IgD-negative memory B cell (primary cell): ENCODE results near the gene RAPGEF3. TPM values are rescaled to one million over a fixed set of nuclear protein-coding genes. Genes with fewer than 3 reads are reported as not detected.

Source experiments
- H3K27ac Mint-ChIP-seq, 3 donors: one replicate each; pipeline ENCODE4 v1.8.0; 2020 to 2022; ENCODE audit warnings: mild to moderate bottlenecking in 3 of 3, mixed read lengths in 3 of 3, moderate library complexity in 1 of 3
- H3K27me3 Mint-ChIP-seq: one replicate; pipeline ENCODE4 v1.8.0; 2021; ENCODE audit warnings: mixed read lengths
- H3K36me3 Mint-ChIP-seq: one replicate; pipeline ENCODE4 v1.8.0; 2020; ENCODE audit warnings: mild to moderate bottlenecking, mixed read lengths
- H3K4me1 Mint-ChIP-seq, 3 donors: one replicate each; pipeline ENCODE4 v1.8.0; 2020 to 2022; ENCODE audit warnings: mixed read lengths in 3 of 3, mild to moderate bottlenecking in 1 of 3
- H3K4me3 Mint-ChIP-seq, 4 donors: one replicate each; pipeline ENCODE4 v1.8.0; 2020 to 2022; ENCODE audit warnings: mild to moderate bottlenecking in 4 of 4, mixed read lengths in 4 of 4, moderate library complexity in 3 of 4
- H3K9me3 Mint-ChIP-seq, 3 donors: one replicate each; pipeline ENCODE4 v1.8.0; 2020 to 2021; ENCODE audit warnings: mixed read lengths in 3 of 3, mild to moderate bottlenecking in 1 of 3
- polyA plus RNA-seq: library from polyadenylated mRNA; unstranded; fragments of 300-500 nt; fragmentation: Illumina TruSeq; gene quantifications from one replicate; pipeline ENCODE4 v1.2.3, GENCODE V29; 2021

Gene RAPGEF3
- polyA plus RNA-seq, 1 donor from 2014 or later = 0.26 TPM

DNA sequence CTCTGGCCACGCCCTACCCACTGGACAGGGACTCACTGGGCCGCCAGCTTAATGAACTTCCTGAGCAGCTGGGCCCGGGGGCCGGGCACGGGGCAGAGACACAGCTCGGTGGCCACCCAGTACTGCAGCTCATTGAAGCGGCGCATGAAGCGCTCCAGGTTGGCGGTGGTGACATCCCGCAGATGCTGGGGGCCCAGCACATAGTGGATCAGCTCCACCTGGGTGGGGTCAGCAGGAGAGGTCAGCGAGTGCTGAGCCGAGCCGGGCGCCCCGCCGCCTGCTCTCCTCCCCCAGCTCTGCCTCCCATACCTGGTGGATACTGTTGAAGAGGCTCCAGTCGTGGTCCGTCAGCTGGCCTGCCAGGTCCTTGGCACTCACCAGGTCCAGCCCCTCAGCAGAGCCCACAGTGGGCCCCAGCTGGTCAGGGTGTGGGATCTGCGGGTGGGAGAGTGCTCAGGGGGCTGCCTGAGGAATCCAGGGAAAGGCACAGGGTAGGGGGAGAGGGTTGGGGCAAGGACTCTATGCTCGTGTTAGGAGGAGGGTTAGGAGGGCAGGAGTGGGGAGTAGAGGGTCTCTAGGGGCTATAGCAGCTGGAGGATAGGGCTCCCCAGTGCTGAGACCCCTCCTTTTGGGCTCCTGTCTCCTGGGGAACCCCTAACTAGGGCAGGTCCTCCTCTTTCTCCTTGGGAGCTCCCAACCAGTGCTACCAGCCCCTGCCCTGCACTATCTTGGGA, 17.9 kb downstream of the RAPGEF3 start:
- peaks cover 29 to 34% (median 33%) of the 10 kb centered on the region in 3 donors for H3K4me1 Mint-ChIP-seq
- H3K27ac Mint-ChIP-seq = peak overlapping the region; percentile 76 to 89 (median 80)
- no peaks in the 10 kb centered on the region for H3K36me3 Mint-ChIP-seq
- peaks cover 4% of the 10 kb centered on the region for H3K27me3 Mint-ChIP-seq
- peak overlapping the region in 3 of 4 donors; percentile 63 to 86 (median 83) for H3K4me3 Mint-ChIP-seq
- H3K9me3 Mint-ChIP-seq = no peaks in the 10 kb centered on the region

DNA sequence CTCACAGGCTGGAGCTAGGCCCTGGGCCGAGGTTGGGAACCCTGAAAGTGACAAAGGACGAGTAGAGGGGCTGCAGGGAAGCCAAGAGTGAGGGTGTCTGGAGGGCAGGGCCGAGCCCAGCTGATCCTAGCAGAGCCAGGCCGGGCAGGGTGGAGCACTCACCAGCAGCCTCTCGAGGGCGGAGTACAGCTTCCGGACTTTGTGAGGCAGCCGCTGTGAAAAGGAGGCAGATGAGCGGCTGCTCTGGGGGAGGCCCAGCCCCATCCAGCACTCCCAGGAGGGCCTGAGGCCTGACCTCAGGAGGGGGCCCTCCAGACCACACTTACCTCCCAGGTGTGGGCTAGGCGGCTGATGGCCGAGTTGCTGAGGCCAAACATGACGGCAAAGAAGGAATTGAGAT, 18.7 kb downstream of the RAPGEF3 start:
- H3K4me1 Mint-ChIP-seq = peaks cover 27 to 34% (median 32%) of the 10 kb centered on the region in 3 donors
- peaks cover 4% of the 10 kb centered on the region for H3K27me3 Mint-ChIP-seq
- H3K4me3 Mint-ChIP-seq = peak overlapping the region; percentile 25 to 83 (median 58)
- no peaks in the 10 kb centered on the region for H3K9me3 Mint-ChIP-seq
- no peaks in the 10 kb centered on the region for H3K36me3 Mint-ChIP-seq
- peak overlapping the region; percentile 76 to 89 (median 80) for H3K27ac Mint-ChIP-seq

DNA sequence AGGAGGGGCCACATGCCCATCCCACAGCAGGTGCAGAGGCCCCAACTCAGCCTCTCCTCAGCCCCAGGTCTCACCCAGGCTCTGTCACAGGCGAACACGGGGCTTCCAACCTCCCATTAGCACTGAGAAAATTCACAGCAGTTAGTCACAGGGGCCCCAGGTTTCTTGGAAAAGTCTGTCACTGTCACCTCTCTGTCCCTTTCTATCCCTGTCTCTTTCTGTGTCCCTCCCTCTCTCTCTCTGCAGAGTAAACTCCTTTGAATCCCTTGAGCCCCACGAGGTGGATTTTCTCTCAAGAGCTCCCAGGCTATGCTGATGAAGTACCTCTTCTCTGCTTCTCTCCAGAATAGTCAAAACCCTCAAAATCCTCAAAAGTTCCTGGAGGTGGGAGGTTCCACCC, 19.4 kb downstream of the RAPGEF3 start:
- Mint-ChIP-seq H3K36me3 (no peaks in the 10 kb centered on the region), H3K27ac (peak overlapping the region in 1 of 3 donors; percentile 33), H3K27me3 (peaks cover 4% of the 10 kb centered on the region), H3K4me1 (peaks cover 27 to 34% (median 32%) of the 10 kb centered on the region in 3 donors), H3K9me3 (no peaks in the 10 kb centered on the region), H3K4me3 (peak overlapping the region in 2 of 4 donors; percentile 38 to 83)

DNA sequence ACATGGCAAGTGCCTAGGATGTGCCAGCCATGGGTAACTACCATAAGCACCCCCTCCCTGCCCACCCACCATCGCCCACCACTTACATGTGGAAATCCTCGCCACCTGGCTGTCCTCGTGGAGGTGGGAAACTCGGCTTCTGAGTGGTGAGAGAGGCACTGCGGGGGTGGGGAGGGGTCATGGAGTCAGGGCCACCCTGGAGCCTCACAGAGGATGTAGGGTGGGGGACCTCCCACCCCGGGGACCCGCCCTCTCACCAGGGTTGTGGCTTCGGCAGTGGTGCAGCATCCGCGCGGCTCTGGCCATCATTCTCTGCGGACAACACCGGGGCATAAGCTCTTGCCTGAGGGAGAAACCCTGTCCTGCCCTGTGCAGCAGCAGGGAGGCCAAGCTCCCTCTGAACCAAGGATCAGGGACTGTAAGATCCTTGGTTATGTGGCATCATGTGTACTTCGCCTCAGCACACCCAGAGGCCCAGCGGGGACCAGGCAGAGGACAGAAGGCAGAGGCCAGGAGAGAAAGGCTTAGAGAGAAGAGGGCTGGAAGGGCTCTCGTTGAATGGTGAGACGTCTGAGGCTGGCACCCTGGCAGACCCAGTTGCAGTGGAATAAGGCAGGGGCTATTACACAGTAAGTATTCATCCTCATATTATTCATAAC, 20.6 kb downstream of the RAPGEF3 start:
- peaks cover 21 to 25% (median 24%) of the 10 kb centered on the region in 3 donors for H3K4me1 Mint-ChIP-seq
- H3K36me3 Mint-ChIP-seq = no peaks in the 10 kb centered on the region
- H3K4me3 Mint-ChIP-seq = peak overlapping the region in 1 of 4 donors; percentile 22
- peaks cover 4% of the 10 kb centered on the region for H3K27me3 Mint-ChIP-seq
- H3K27ac Mint-ChIP-seq = peak overlapping the region in 1 of 3 donors; percentile 80
- H3K9me3 Mint-ChIP-seq = no peaks in the 10 kb centered on the region

DNA sequence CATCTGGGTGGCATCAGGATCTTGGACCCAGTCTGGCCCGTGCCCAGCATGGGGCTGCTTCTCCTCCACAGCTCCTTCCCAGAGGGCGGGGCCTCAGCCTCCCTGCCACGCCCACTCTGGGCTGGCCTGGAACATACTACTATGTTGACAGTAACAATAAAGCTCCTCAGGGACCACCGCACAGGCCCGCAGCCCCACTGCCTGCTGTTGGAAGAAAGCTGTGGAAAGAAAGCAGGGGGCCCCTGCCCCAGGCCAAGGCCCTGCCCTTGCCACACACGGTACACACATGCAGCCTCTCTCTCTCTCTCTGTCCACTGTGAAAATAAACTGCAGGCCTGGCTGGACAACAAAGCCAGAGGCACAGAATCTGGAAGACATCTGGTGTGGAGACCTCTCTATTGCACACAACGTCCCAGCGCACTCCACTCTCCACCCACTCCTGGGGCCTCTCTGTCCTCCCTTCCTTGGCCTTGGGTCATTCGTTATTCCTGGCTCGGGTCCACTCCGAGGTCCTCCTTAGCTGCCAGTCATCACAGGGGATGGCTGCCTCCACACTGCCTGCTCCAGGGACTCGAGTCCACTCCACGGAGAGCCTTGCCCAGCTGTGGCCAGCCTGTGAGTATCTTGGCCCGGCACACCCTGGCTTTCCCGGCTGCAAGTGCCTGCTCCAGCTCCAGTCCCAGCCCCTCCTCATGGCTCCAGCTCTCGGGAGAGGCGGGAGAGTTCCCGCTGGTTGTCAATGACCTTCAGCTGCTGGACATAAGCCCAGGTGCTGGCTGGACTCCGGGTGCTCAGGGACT, 21.6 kb downstream of the RAPGEF3 start:
- no peak overlapping the region for H3K4me3 Mint-ChIP-seq
- peaks cover 4% of the 10 kb centered on the region for H3K27me3 Mint-ChIP-seq
- no peaks in the 10 kb centered on the region for H3K36me3 Mint-ChIP-seq
- peak overlapping the region in 1 of 3 donors; percentile 50 for H3K27ac Mint-ChIP-seq
- peaks cover 21 to 23% (median 21%) of the 10 kb centered on the region in 3 donors for H3K4me1 Mint-ChIP-seq
- no peaks in the 10 kb centered on the region for H3K9me3 Mint-ChIP-seq

DNA sequence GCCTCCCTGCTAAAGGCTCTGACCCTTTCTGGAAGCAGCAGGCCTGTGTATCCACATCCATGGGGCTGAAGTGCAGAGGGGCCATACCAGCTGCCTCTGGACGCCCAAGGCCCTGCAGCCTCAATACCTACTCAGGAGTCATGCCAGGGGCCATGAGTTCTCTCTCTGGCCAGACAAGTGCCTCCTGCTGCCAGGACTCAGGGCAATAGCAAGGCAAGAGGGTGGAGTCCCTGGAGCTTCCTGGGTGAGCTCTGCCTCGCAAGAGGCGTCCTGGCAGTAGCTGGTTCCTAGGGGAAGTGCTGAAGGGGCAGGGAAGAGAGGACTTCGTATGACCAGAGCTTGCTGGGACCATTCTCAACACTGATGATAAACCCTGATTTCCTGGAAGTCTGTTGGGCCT, 22.5 kb downstream of the RAPGEF3 start:
- no peak overlapping the region for H3K4me3 Mint-ChIP-seq
- no peaks in the 10 kb centered on the region for H3K9me3 Mint-ChIP-seq
- peaks cover 2% of the 10 kb centered on the region for H3K27me3 Mint-ChIP-seq
- no peaks in the 10 kb centered on the region for H3K36me3 Mint-ChIP-seq
- no peak overlapping the region for H3K27ac Mint-ChIP-seq
- H3K4me1 Mint-ChIP-seq = peaks cover 16 to 17% (median 17%) of the 10 kb centered on the region in 3 donors

DNA sequence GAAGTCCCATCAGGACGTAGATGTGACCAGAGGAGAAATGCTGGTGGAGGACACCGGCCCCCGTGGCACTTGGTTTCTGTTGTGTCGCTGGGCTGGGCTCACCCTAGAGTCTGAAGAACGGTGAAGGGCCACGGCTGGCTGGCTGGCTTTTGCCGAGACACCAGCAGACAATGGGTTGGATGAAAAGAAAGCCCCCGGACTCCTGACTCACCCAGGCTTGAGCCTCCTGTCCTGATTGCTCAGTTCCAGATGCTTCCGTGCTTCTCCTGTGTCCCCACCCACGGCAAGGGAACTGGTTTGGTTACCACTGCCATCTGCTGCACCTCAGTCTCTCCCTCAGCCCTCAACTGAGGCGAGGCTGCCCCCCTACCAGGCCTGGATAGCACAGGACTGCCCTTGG, 23.0 kb downstream of the RAPGEF3 start:
- Mint-ChIP-seq H3K27ac (no peak overlapping the region), H3K4me1 (peaks cover 11 to 14% (median 12%) of the 10 kb centered on the region in 3 donors), H3K9me3 (no peaks in the 10 kb centered on the region), H3K27me3 (peaks cover 2% of the 10 kb centered on the region), H3K4me3 (no peak overlapping the region), H3K36me3 (no peaks in the 10 kb centered on the region)

DNA sequence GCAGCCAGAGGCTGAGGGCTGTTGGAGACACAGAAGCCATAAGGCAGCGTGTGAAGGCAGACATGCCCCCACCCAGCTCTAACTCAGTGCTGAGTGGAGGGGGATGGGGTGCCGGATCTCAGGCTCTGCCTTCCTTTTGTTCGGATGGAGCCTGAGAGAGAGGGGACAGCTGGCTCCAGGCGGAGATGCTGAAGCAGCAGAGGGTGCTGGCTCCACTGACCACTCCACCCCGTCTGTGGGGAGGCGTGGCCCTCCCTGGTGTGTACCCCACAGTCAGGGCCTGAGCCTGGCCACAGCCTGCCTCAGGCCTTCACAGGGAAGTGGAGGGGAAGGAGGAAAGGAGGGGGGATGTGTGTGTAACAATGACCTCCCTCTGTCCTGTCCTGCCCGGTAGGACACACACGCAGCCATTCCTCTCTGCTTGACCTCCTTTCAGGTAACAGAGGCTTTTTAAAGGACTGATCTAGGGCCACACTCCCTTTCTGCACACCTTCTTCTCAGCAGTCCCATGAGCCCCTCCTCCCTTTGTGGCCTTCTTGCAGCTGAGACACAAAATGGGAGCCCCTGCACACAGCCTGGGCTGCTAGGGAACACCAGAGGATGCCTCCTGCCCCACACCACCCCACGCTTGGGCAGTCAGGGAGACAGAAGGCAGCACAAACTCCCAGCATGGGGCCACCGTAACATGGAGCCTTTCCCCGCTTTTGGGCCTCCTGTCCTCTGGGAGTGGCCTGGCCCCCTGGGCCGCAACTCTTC, 23.8 kb downstream of the RAPGEF3 start:
- no peaks in the 10 kb centered on the region for H3K36me3 Mint-ChIP-seq
- H3K4me1 Mint-ChIP-seq = peaks cover 5 to 9% (median 9%) of the 10 kb centered on the region in 3 donors
- H3K27ac Mint-ChIP-seq = no peak overlapping the region
- no peaks in the 10 kb centered on the region for H3K9me3 Mint-ChIP-seq
- H3K27me3 Mint-ChIP-seq = peaks cover 2% of the 10 kb centered on the region
- H3K4me3 Mint-ChIP-seq = no peak overlapping the region

DNA sequence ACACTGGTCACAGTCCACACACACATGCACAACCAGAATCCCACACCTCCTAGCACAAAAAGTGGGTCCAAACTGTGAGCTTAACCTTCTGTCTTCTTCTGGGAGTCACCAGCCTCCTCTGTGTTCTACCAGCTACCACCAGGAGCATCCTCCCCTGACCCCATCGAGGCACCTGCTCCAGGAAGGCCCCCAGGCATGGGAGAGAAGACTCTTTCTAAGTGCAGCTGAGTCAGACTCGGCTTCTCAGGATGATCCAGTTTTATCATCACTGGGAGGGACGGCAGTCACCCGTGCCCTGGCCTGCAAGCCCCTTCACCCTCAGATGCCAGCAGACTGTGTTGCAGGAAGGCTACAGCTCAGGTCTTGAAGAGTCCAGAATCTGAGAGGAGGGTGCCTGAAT, 25.5 kb downstream of the RAPGEF3 start:
- no peaks in the 10 kb centered on the region for H3K36me3 Mint-ChIP-seq
- no peak overlapping the region for H3K27ac Mint-ChIP-seq
- peaks cover 2% of the 10 kb centered on the region for H3K27me3 Mint-ChIP-seq
- H3K4me1 Mint-ChIP-seq = no peaks in the 10 kb centered on the region
- no peaks in the 10 kb centered on the region for H3K9me3 Mint-ChIP-seq
- H3K4me3 Mint-ChIP-seq = no peak overlapping the region

DNA sequence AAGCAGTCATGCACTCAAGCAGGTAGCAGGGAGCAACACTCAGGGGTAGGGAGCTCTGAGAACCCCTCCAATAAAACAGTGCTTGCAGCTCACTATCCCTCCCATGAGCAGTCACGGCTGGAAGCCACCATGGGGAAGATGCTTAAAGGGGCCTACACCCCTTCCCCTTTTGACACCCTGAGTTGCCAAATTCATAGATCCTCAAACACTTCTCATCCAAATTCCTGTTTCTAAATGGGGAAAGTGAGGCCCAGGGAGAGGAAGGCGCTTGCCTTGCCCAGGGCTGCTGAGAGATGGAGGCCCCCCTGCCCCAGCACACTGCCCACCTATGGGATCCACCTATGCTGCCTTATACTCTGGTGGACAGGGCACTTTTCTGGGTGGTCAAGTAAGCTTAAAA, 26.2 kb downstream of the RAPGEF3 start:
- no peak overlapping the region for H3K27ac Mint-ChIP-seq
- no peaks in the 10 kb centered on the region for H3K4me1 Mint-ChIP-seq
- no peaks in the 10 kb centered on the region for H3K36me3 Mint-ChIP-seq
- H3K9me3 Mint-ChIP-seq = no peaks in the 10 kb centered on the region
- H3K4me3 Mint-ChIP-seq = no peak overlapping the region
- H3K27me3 Mint-ChIP-seq = peaks cover 2% of the 10 kb centered on the region

DNA sequence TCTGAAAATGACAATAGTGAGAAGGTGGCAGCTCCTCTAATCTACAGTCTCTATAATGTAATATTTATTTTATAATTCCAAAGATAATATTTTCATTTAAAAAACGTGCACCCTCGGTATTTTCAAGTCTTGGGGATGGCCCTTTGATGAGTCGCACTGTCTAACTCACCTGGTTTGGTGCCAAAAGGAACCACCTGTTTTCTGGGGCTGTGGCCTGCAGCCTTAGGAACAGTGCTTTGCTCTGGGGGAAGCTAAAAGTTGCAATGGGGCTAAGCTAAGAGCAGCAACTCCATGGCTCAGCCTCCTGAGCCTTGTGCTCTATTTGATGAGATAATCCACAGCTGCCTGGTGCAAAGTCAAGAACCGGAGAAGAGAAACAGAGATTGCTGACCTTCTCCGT, 27.0 kb downstream of the RAPGEF3 start:
- no peak overlapping the region for H3K4me3 Mint-ChIP-seq
- H3K27me3 Mint-ChIP-seq = no peaks in the 10 kb centered on the region
- peaks cover 2 to 6% (median 4%) of the 10 kb centered on the region in 3 donors for H3K4me1 Mint-ChIP-seq
- H3K9me3 Mint-ChIP-seq = no peaks in the 10 kb centered on the region
- H3K36me3 Mint-ChIP-seq = no peaks in the 10 kb centered on the region
- no peak overlapping the region for H3K27ac Mint-ChIP-seq

DNA sequence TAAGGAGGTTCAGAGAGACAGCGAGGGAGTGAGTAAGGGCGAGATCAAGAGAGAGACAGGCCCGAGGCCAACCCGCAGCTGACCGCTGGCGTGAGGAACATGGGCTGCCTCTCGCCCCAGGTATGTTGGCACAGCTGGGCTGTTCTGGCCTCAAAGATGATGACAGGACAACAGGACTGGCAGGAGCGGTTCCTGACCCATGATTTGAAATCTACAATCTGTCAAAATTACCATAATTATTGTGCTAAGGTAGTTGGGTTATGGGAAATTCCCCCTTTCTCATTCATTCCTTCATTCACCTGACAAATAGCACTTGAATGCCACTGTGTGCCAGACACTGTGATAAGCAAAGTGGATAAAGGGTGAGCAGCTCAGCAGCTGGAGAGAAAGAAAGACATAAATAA, 28.3 kb downstream of the RAPGEF3 start:
- Mint-ChIP-seq H3K9me3 (no peaks in the 10 kb centered on the region), H3K27me3 (no peaks in the 10 kb centered on the region), H3K4me1 (peaks cover 15 to 19% (median 16%) of the 10 kb centered on the region in 3 donors)

DNA sequence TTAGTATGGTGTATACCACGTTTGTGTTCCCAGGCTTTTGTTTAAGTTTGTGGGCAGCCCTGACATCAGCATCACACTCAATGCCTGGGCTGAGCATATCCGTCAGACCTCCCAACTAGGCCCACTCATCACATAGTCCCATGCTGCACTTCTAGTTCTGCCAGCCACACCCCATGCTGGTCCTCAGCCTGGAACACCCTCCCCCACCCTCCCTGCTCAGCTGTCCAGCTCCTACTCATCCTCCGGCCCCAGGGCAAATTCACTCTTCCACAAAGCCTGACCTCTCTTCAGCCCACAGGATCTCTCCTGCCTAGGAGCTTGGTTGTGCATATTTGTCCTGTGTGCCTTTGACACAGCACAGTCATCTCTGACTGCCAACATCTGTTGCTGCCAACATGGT, 29.4 kb downstream of the RAPGEF3 start:
- Mint-ChIP-seq H3K4me3 (no peak overlapping the region), H3K4me1 (peaks cover 16 to 19% (median 17%) of the 10 kb centered on the region in 3 donors), H3K27ac (no peak overlapping the region)

More for the DNA sequence above, 28.3 kb downstream of the RAPGEF3 start:
- Mint-ChIP-seq H3K27ac (no peak overlapping the region), H3K4me3 (no peak overlapping the region), H3K36me3 (no peaks in the 10 kb centered on the region)

DNA sequence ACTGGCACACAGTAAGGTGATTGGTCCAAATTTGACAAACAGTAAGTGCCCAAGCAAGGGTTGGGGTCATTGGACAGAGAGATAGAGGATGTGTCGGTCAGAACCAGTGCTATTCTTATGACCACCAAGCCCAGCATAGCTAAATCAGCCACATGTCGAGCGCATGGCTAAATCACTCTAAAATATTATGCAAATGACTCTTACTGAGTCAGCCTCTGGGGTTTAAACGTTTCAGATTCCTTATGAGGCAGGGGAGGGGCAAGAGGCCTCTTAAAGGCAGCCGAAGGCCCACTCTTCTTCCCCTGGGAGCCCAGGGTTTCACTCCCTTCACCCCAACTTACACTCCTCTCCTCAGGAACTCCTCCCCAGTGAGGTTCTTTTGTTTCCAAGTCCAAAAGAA, 32.8 kb downstream of the RAPGEF3 start:
- no peaks in the 10 kb centered on the region for H3K27me3 Mint-ChIP-seq
- H3K27ac Mint-ChIP-seq = no peak overlapping the region
- H3K4me3 Mint-ChIP-seq = peak overlapping the region in 1 of 4 donors; percentile 76

More for the DNA sequence above, 29.4 kb downstream of the RAPGEF3 start:
- Mint-ChIP-seq H3K36me3 (no peaks in the 10 kb centered on the region), H3K27me3 (no peaks in the 10 kb centered on the region), H3K9me3 (no peaks in the 10 kb centered on the region)

More for the DNA sequence above, 32.8 kb downstream of the RAPGEF3 start:
- Mint-ChIP-seq H3K9me3 (no peaks in the 10 kb centered on the region), H3K4me1 (peaks cover 18 to 27% (median 18%) of the 10 kb centered on the region in 3 donors), H3K36me3 (peaks cover 8% of the 10 kb centered on the region)
